CD4-positive, alpha-beta memory T cell (primary cell): ENCODE results near the gene PIRT. TPM values are rescaled to one million over a fixed set of nuclear protein-coding genes. Genes with fewer than 3 reads are reported as not detected.

Experiments
- CTCF ChIA-PET: fragments of 350-600 bp; sonication (Branson Sonifier 250); formaldehyde crosslinking; loops from one replicate; lab custom pipeline; 2021; ENCODE audit warnings: inconsistent platforms; ENCODE audit not compliant: partially characterized antibody; lab: Charles Lee
- POLR2A ChIA-PET: fragments of 350-600 bp; sonication (Branson Sonifier 250); formaldehyde crosslinking; loops from one replicate; lab custom pipeline; 2021; ENCODE audit not compliant: partially characterized antibody; lab: Charles Lee
- DNase-seq, 5 donors: peaks; one replicate each; pipeline versions ENCODE4 v3.0.0 to v3.0.0-alpha.2; 2020 to 2022; ENCODE audit warnings: mixed read lengths in 1 of 5
- H3K27ac ChIP-seq: one replicate; pipeline ENCODE4 v1.7.0; 2013; ENCODE audit warnings: low read depth, low read length
- H3K27me3 ChIP-seq: 2 replicates; pipeline ENCODE4 v1.7.0; 2013; ENCODE audit warnings: mild to moderate bottlenecking, low read length, moderate library complexity; ENCODE audit not compliant: insufficient read depth
- H3K36me3 ChIP-seq: 2 replicates; pipeline ENCODE4 v1.7.0; 2013; ENCODE audit warnings: mild to moderate bottlenecking, low read length, moderate library complexity; ENCODE audit not compliant: insufficient read depth
- H3K4me1 ChIP-seq: 2 replicates; pipeline ENCODE4 v1.7.0; 2013; ENCODE audit warnings: mild to moderate bottlenecking, low read length, moderate library complexity; ENCODE audit not compliant: insufficient read depth
- H3K4me3 ChIP-seq, 2 donors: one replicate each; pipeline ENCODE4 v1.7.0; 2013; ENCODE audit warnings: low read length in 2 of 2, mild to moderate bottlenecking in 1 of 2
- H3K9me3 ChIP-seq, 2 donors: one replicate each; pipeline ENCODE4 v1.7.0; 2013; ENCODE audit warnings: low read length in 2 of 2, control low read depth in 1 of 2; ENCODE audit not compliant: control insufficient read depth in 1 of 2
- H3K27ac Mint-ChIP-seq, 7 donors: one replicate each; pipeline ENCODE4 v1.8.0; 2020 to 2021; ENCODE audit warnings: mixed read lengths in 7 of 7, mild to moderate bottlenecking in 6 of 7, inconsistent platforms in 3 of 7, moderate library complexity in 3 of 7
- H3K27me3 Mint-ChIP-seq, 2 donors: one replicate each; pipeline ENCODE4 v1.8.0; 2020 to 2021; ENCODE audit warnings: mixed read lengths in 2 of 2
- H3K36me3 Mint-ChIP-seq, 2 donors: one replicate each; pipeline ENCODE4 v1.8.0; 2020 to 2021; ENCODE audit warnings: mixed read lengths in 2 of 2, inconsistent platforms in 1 of 2, mild to moderate bottlenecking in 1 of 2
- H3K4me1 Mint-ChIP-seq, 4 donors: one replicate each; pipeline ENCODE4 v1.8.0; 2020 to 2021; ENCODE audit warnings: mixed read lengths in 4 of 4, mild to moderate bottlenecking in 1 of 4
- H3K4me3 Mint-ChIP-seq, 8 donors: one replicate each; pipeline ENCODE4 v1.8.0; 2020 to 2021; ENCODE audit warnings: mixed read lengths in 8 of 8, mild to moderate bottlenecking in 7 of 8, moderate library complexity in 6 of 8, inconsistent platforms in 3 of 8
- H3K9me3 Mint-ChIP-seq, 8 donors: one replicate each; pipeline ENCODE4 v1.8.0; 2020 to 2021; ENCODE audit warnings: mixed read lengths in 8 of 8, mild to moderate bottlenecking in 5 of 8, inconsistent platforms in 3 of 8, moderate library complexity in 1 of 8
- intact Hi-C: fragments of 100-400 bp; cut with micrococcal nuclease; formaldehyde crosslinking; loops from one replicate; pipeline ENCODE4 v1.15.1; 2023
- polyA plus RNA-seq, 2 donors: library from polyadenylated mRNA; unstranded; fragments of 300-500 nt; fragmentation: Illumina TruSeq; gene quantifications; one replicate each; pipeline ENCODE4 v1.2.3, GENCODE V29; 2021
- total RNA-seq, 2 experiments: library from RNA; stranded (reverse); gene quantifications; one replicate each; pipeline ENCODE4 v1.2.3, GENCODE V29; 2021

The PIRT gene
- total and polyA plus RNA-seq, 4 experiments from 2014 or later = not detected

- H3K36me3 ChIP-seq = no peaks in the 10 kb centered on the region
- no peaks in the 10 kb centered on the region for H3K4me1 ChIP-seq
- no peak overlapping the region for H3K4me3 Mint-ChIP-seq
- no peak overlapping the region for H3K4me3 ChIP-seq
- POLR2A ChIA-PET = interaction anchor here (0.6 kb wide), 1 partner anchor 493 kb away, joined by 3 read pairs; no protein-coding TSS in a partner anchor
- H3K27me3 Mint-ChIP-seq = peaks cover 4 to 11% of the 10 kb centered on the region in 2 donors
- H3K9me3 ChIP-seq = no peaks in the 10 kb centered on the region
- H3K27ac Mint-ChIP-seq = peak overlapping the region in 1 of 7 donors; percentile 12
- no peaks in the 10 kb centered on the region for H3K4me1 Mint-ChIP-seq
- H3K36me3 Mint-ChIP-seq = no peaks in the 10 kb centered on the region
- no peaks in the 10 kb centered on the region for H3K9me3 Mint-ChIP-seq
- no peaks in the 10 kb centered on the region for H3K27me3 ChIP-seq
- CTCF ChIA-PET = interaction anchor here (1.4 kb wide), 1 partner anchor 175 kb away, joined by 4 read pairs; no protein-coding TSS in a partner anchor
- no peak overlapping the region for H3K27ac ChIP-seq
- intact Hi-C loops = no loop called here
- DNase-seq = no peak
Measured at GRCh38 chr17:10821770-10822169, 16.1 kb downstream of the PIRT start.

DNA sequence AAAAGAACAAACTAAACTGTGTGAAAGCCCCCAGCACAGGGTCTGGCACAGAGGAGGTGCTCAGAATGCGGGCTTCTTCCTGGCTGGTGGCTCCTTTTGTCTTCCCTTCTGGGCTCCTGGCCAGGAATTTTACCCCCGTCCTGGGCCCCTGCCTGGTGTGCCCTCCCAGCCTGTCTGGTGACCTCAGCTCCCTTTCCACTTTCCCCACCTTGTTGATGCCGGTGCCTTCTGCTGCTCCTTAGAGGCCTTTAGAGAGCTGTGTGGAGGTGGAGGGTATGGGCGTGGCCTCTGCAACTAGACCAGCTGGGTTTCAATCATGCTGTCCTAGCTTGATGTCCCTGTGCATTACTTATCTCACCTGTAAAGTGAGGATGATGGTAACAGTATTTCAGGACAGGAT, 16.8 kb downstream of the PIRT start:
- Mint-ChIP-seq H3K36me3 (no peaks in the 10 kb centered on the region), H3K9me3 (no peaks in the 10 kb centered on the region), H3K4me3 (no peak overlapping the region), H3K27me3 (peaks cover 4 to 11% of the 10 kb centered on the region in 2 donors), H3K27ac (no peak overlapping the region), H3K4me1 (no peaks in the 10 kb centered on the region)
- POLR2A ChIA-PET = no interaction called here
- Histone ChIP-seq H3K4me3 (no peak overlapping the region), H3K4me1 (no peaks in the 10 kb centered on the region), H3K36me3 (no peaks in the 10 kb centered on the region), H3K27ac (no peak overlapping the region), H3K27me3 (no peaks in the 10 kb centered on the region), H3K9me3 (no peaks in the 10 kb centered on the region)
- CTCF ChIA-PET = no interaction called here
- intact Hi-C loops = no loop called here
- DNase-seq = no peak

GRCh38 chr17:10815319-10815718, 22.6 kb downstream of the PIRT start:
- ChIA-PET CTCF (no interaction called here), POLR2A (no interaction called here)
- H3K4me1 Mint-ChIP-seq = peaks cover 0 to 5% (median 0%) of the 10 kb centered on the region in 4 donors
- H3K4me1 ChIP-seq = no peaks in the 10 kb centered on the region
- H3K27ac ChIP-seq = no peak overlapping the region
- H3K36me3 ChIP-seq = no peaks in the 10 kb centered on the region
- H3K27me3 ChIP-seq = no peaks in the 10 kb centered on the region
- H3K4me3 ChIP-seq = no peak overlapping the region
- H3K9me3 Mint-ChIP-seq = no peaks in the 10 kb centered on the region
- H3K27me3 Mint-ChIP-seq = peaks cover 3 to 5% of the 10 kb centered on the region in 2 donors
- H3K36me3 Mint-ChIP-seq = no peaks in the 10 kb centered on the region
- intact Hi-C loops = no loop called here
- peak overlapping the region in 1 of 7 donors; percentile 37 for H3K27ac Mint-ChIP-seq
- DNase-seq = no peak
- no peak overlapping the region for H3K4me3 Mint-ChIP-seq
- no peaks in the 10 kb centered on the region for H3K9me3 ChIP-seq

DNA sequence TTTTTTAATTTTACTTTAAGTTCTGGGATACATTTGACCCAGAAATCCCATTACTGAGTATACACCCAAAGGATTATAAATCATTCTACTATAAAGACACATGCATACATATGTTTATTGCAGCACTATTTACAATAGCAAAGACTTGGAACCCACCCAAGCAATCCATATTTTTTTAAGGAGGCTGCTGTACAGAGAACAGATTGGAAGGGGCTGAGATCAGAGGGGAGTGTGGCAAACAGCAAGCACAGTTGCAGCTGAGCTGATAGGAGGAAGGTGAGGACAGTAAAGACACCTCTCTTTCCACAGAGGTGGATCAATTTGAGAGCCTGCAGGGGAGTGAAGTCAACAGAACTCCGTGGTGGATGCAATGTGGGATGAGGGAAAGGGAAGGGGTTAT, 23.8 kb downstream of the PIRT start:
- CTCF ChIA-PET = no interaction called here

GRCh38 chr17:10812674-10813073, 25.2 kb downstream of the PIRT start:
- Mint-ChIP-seq H3K36me3 (no peaks in the 10 kb centered on the region), H3K27me3 (peaks cover 3 to 5% of the 10 kb centered on the region in 2 donors), H3K4me1 (peaks cover 0 to 5% (median 0%) of the 10 kb centered on the region in 4 donors), H3K4me3 (no peak overlapping the region), H3K9me3 (no peaks in the 10 kb centered on the region), H3K27ac (no peak overlapping the region)
- Histone ChIP-seq H3K4me1 (no peaks in the 10 kb centered on the region), H3K9me3 (no peaks in the 10 kb centered on the region), H3K36me3 (no peaks in the 10 kb centered on the region), H3K4me3 (no peak overlapping the region), H3K27me3 (no peaks in the 10 kb centered on the region), H3K27ac (no peak overlapping the region)
- intact Hi-C loops = no loop called here
- no peak for DNase-seq
- ChIA-PET CTCF (no interaction called here), POLR2A (no interaction called here)

More for the DNA sequence above, 23.8 kb downstream of the PIRT start:
- intact Hi-C loops = no loop called here
- POLR2A ChIA-PET = no interaction called here
- no peak for DNase-seq
- Mint-ChIP-seq H3K4me3 (no peak overlapping the region), H3K27ac (no peak overlapping the region), H3K4me1 (peaks cover 0 to 5% (median 0%) of the 10 kb centered on the region in 4 donors), H3K27me3 (peaks cover 3 to 5% of the 10 kb centered on the region in 2 donors), H3K9me3 (no peaks in the 10 kb centered on the region), H3K36me3 (no peaks in the 10 kb centered on the region)
- Histone ChIP-seq H3K36me3 (no peaks in the 10 kb centered on the region), H3K4me3 (no peak overlapping the region), H3K27me3 (no peaks in the 10 kb centered on the region), H3K9me3 (no peaks in the 10 kb centered on the region), H3K27ac (no peak overlapping the region), H3K4me1 (no peaks in the 10 kb centered on the region)

DNA sequence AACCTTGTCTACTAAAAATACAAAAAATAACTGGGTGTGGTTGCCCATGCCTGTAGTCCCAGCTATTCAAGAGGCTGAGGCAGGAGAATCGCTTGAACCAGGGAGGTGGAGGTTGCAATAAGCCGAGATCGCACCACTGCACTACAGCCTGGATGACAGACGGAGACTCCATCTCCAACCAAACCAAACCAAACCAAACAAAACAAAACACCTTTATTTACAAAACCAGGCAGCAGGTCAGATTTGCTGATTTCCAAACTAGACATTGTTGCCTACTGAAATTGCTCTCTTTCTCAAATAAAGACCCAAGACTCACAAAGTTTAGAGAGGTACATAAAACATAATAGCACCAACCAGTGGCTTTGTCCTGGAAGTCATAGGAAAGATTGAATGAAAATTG, 28.3 kb downstream of the PIRT start:
- Histone ChIP-seq H3K9me3 (no peaks in the 10 kb centered on the region), H3K4me3 (no peak overlapping the region), H3K27me3 (no peaks in the 10 kb centered on the region), H3K4me1 (no peaks in the 10 kb centered on the region), H3K36me3 (no peaks in the 10 kb centered on the region), H3K27ac (no peak overlapping the region)
- Mint-ChIP-seq H3K9me3 (no peaks in the 10 kb centered on the region), H3K36me3 (no peaks in the 10 kb centered on the region), H3K4me3 (no peak overlapping the region), H3K27ac (no peak overlapping the region), H3K27me3 (peaks cover 3% of the 10 kb centered on the region in 2 donors), H3K4me1 (peaks cover 0 to 5% (median 0%) of the 10 kb centered on the region in 4 donors)
- CTCF ChIA-PET = no interaction called here
- POLR2A ChIA-PET = no interaction called here
- intact Hi-C loops = no loop called here
- no peak for DNase-seq

GRCh38 chr17:10807704-10808128, 30.2 kb downstream of the PIRT start:
- CTCF ChIA-PET = no interaction called here
- peaks cover 3 to 5% of the 10 kb centered on the region in 2 donors for H3K27me3 Mint-ChIP-seq
- no peak overlapping the region for H3K4me3 ChIP-seq
- DNase-seq = no peak
- no peak overlapping the region for H3K27ac ChIP-seq
- H3K9me3 Mint-ChIP-seq = no peaks in the 10 kb centered on the region
- H3K4me1 ChIP-seq = no peaks in the 10 kb centered on the region
- H3K36me3 Mint-ChIP-seq = no peaks in the 10 kb centered on the region
- no peaks in the 10 kb centered on the region for H3K9me3 ChIP-seq
- no peaks in the 10 kb centered on the region for H3K36me3 ChIP-seq
- no peaks in the 10 kb centered on the region for H3K4me1 Mint-ChIP-seq
- intact Hi-C loops = no loop called here
- no peak overlapping the region for H3K27ac Mint-ChIP-seq
- no peaks in the 10 kb centered on the region for H3K27me3 ChIP-seq
- POLR2A ChIA-PET = interaction anchor here (0.6 kb wide), 1 partner anchor 108 kb away, joined by 3 read pairs; no protein-coding TSS in a partner anchor
- no peak overlapping the region for H3K4me3 Mint-ChIP-seq
